Measurements from ENCODE around the gene GRPEL1. TPM values are rescaled to one million over a fixed set of nuclear protein-coding genes. Genes with fewer than 3 reads are reported as not detected.

GRPEL1 gene
- total and polyA plus RNA-seq, 7 donors: 41.4 to 151 (median 58.3) TPM

- Histone ChIP-seq H3K27me3 (ENCODE audit: insufficient read depth in 3 of 3, low read length in 2 of 3) (no peaks in the 10 kb centered on the region), H3K4me1 (no peaks in the 10 kb centered on the region), H3K9me3 (no peaks in the 10 kb centered on the region), H3K27ac (no peak overlapping the region), H3K36me3 (ENCODE audit: insufficient read depth in 1 of 2, low read depth in 1 of 2) (peaks cover 18 to 92% of the 10 kb centered on the region in 2 donors), H3K4me3 (no peak overlapping the region)
- intact Hi-C loops (cut with DNase I): no loop called here
- TF ChIP-seq CTCF (IDR thresholded peaks at IDR 0.05): no peak
- 91 to 95% (median 93%) methylated on average over 3 of the region's 3 CpGs for WGBS, 3 donors
- no peak for ATAC-seq
- no peak for DNase-seq
Observed at GRCh38 chr4:7058792-7059191, 9.1 kb downstream of the GRPEL1 start.

- ATAC-seq (no peak), DNase-seq (no peak)
- H3K4me3 ChIP-seq: no peak overlapping the region
- peaks cover 22% of the 10 kb centered on the region for H3K4me1 ChIP-seq
- intact Hi-C loops (cut with DNase I): no loop called here
- 83 to 89% (median 86%) methylated on average over 10 of the region's 10 CpGs for whole genome bisulfite sequencing, 3 donors
- H3K27me3 ChIP-seq (ENCODE audit: insufficient read depth in 3 of 3, low read length in 2 of 3): no peaks in the 10 kb centered on the region
- H3K27ac ChIP-seq: no peak overlapping the region
- TF ChIP-seq CTCF (IDR thresholded peaks at IDR 0.05): no peak
- no peaks in the 10 kb centered on the region for H3K9me3 ChIP-seq
- H3K36me3 ChIP-seq (ENCODE audit: insufficient read depth in 1 of 2, low read depth in 1 of 2): peaks cover 11 to 65% of the 10 kb centered on the region in 2 donors
Observed at GRCh38 chr4:7055990-7056325, 11.9 kb downstream of the GRPEL1 start.

DNA sequence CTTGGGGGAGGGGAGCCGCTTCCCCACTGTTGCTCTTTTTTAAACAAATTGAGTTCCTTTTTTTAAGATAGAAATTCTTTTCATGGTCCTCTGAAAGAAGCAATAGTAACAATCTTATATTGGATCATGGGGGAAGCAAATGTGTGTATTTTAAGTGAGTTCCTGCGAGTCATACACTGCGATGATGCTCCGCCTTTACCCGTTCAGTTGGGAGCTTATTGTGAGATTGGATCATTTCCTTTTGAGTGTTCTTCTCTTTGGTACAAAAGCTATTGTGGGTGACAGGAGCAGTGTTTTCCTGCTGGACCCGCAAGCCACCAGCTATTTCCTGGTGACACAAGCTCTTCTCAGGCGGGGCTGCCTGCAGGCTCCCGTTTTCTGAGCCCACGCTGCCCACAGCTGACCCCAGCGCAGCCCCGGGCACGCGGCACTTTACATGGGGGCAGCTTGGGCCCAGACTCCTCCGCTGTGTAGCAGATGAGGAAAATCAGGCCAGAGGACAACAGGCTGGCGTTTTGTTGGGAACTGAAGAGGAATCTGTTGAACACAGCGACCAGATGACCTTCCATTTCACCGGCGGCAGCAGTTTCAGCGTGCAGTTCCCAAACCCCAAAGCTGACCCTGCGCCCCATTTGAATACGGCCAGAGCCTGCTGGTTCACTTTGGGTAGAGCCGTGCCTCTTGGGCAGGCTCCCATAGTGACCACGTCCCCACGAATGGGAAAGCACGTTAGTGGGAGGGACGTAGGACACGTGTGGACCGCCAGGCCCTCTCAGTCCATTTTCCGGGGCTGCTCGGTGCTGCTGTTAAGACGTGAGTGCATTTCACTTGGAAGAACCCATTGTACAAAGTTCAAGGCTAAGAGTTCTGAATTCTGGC is 12.5 kb downstream of the GRPEL1 start:
- Histone ChIP-seq H3K9me3 (no peaks in the 10 kb centered on the region), H3K4me1 (peaks cover 28% of the 10 kb centered on the region), H3K4me3 (no peak overlapping the region), H3K27ac (no peak overlapping the region), H3K27me3 (ENCODE audit: insufficient read depth in 3 of 3, low read length in 2 of 3) (no peaks in the 10 kb centered on the region), H3K36me3 (ENCODE audit: insufficient read depth in 1 of 2, low read depth in 1 of 2) (peaks cover 7 to 59% of the 10 kb centered on the region in 2 donors)
- ATAC-seq (no peak), DNase-seq (no peak)
- intact Hi-C loops (cut with DNase I): no loop called here
- WGBS, 3 donors: 88 to 92% (median 89%) methylated on average over 31 of the region's 31 CpGs
- no peak for TF ChIP-seq CTCF (IDR thresholded peaks at IDR 0.05)

- Histone ChIP-seq H3K4me1 (peaks cover 32% of the 10 kb centered on the region), H3K36me3 (ENCODE audit: insufficient read depth in 1 of 2, low read depth in 1 of 2) (peaks cover 6 to 48% of the 10 kb centered on the region in 2 donors), H3K27me3 (ENCODE audit: insufficient read depth in 3 of 3, low read length in 2 of 3) (no peaks in the 10 kb centered on the region), H3K27ac (no peak overlapping the region), H3K4me3 (no peak overlapping the region), H3K9me3 (no peaks in the 10 kb centered on the region)
- 95 to 96% (median 95%) methylated on average over 52 of the region's 52 CpGs for WGBS, 3 donors
- intact Hi-C loops (cut with DNase I): no loop called here
- no peak for TF ChIP-seq CTCF (IDR thresholded peaks at IDR 0.05)
- DNase-seq (no peak), ATAC-seq (no peak)
Observed at GRCh38 chr4:7054106-7054880, 13.6 kb downstream of the GRPEL1 start.
